Measurements from ENCODE around the gene CGREF1.
"Not testable (repeated sequence)": the region's sequence is repeated elsewhere in the genome, so short reads cannot be mapped to it uniquely, and the experiment has no call there.

The CGREF1 gene

GRCh38 chr2:27086724-27087593 lies 32.0 kb downstream of the CGREF1 start, which contains the start of gene KHK:
KHK (plus strand) TSS chr2:27086772; CDS start chr2:27087260, 488 bp downstream.
- no peak for DNase-seq

- DNase-seq, result peak; percentile 98
Observed at GRCh38 chr2:27086090-27086723, 32.7 kb downstream of the CGREF1 start.

- DNase-seq, result peak; percentile 75
Observed at GRCh38 chr2:27085673-27086089, 33.2 kb downstream of the CGREF1 start.

- DNase-seq, result no peak
Observed at GRCh38 chr2:27085062-27085672, 33.8 kb downstream of the CGREF1 start.

GRCh38 chr2:27084297-27085061 lies 34.4 kb downstream of the CGREF1 start:
- no peak for DNase-seq

GRCh38 chr2:27083410-27084296 lies 35.3 kb downstream of the CGREF1 start:
- DNase-seq, result no peak

- DNase-seq, result no peak
Observed at GRCh38 chr2:27082773-27083409, 36.0 kb downstream of the CGREF1 start.

- DNase-seq, result no peak
Observed at GRCh38 chr2:27081984-27082772, 36.8 kb downstream of the CGREF1 start.

GRCh38 chr2:27080603-27080936 lies 38.4 kb downstream of the CGREF1 start:
- DNase-seq, result no peak

- no peak for DNase-seq
Observed at GRCh38 chr2:27080140-27080469, 38.8 kb downstream of the CGREF1 start.

- no peak for DNase-seq
Observed at GRCh38 chr2:27079233-27080139, 39.4 kb downstream of the CGREF1 start.

GRCh38 chr2:27078267-27079194 lies 40.4 kb downstream of the CGREF1 start, which contains the start of gene EMILIN1:
EMILIN1 (plus strand) TSS chr2:27078615; CDS start chr2:27079066, 451 bp downstream.
- DNase-seq, result peak; percentile 90

- DNase-seq, result no peak
Observed at GRCh38 chr2:27077231-27077630, 41.7 kb downstream of the CGREF1 start.

GRCh38 chr2:27076323-27076722 lies 42.6 kb downstream of the CGREF1 start:
- no peak for DNase-seq

GRCh38 chr2:27075566-27075871 lies 43.4 kb downstream of the CGREF1 start:
- DNase-seq, result not testable (repeated sequence)

- DNase-seq, result no peak
Observed at GRCh38 chr2:27074738-27075565, 44.0 kb downstream of the CGREF1 start.

GRCh38 chr2:27073782-27074181 lies 45.1 kb downstream of the CGREF1 start:
- no peak for DNase-seq

- peak; percentile 33 for DNase-seq
Observed at GRCh38 chr2:27072920-27073319, 46.0 kb downstream of the CGREF1 start.
